Ovary (tissue), 3 donors: ENCODE results near the gene SLC47A2.

Source experiments
- EP300 ChIP-seq: sonication (generic); formaldehyde crosslinking; IDR thresholded peaks from one replicate; pipeline ENCODE4 v1.6.1; 2017; ENCODE audit warnings: antibody characterized with exemption
- POLR2A ChIP-seq: fragments of 450-650 bp; IDR thresholded peaks from one replicate; pipeline ENCODE4 v1.6.1; 2017; ENCODE audit warnings: antibody characterized with exemption, mild to moderate bottlenecking, moderate library complexity
- TF ChIP-seq, protein P1 (sequence below), 3 donors: fragments of 450-650 bp in 2 of 3; fragments of 200-600 bp in 1 of 3; IDR thresholded peaks; one replicate each; pipeline versions ENCODE4 v1.5.1 to v1.8.0; 2016 to 2022; ENCODE audit warnings: antibody characterized with exemption in 3 of 3, mild to moderate bottlenecking in 1 of 3
- donor health status: DM: no; HTN: no; CAD: no.

DNA sequence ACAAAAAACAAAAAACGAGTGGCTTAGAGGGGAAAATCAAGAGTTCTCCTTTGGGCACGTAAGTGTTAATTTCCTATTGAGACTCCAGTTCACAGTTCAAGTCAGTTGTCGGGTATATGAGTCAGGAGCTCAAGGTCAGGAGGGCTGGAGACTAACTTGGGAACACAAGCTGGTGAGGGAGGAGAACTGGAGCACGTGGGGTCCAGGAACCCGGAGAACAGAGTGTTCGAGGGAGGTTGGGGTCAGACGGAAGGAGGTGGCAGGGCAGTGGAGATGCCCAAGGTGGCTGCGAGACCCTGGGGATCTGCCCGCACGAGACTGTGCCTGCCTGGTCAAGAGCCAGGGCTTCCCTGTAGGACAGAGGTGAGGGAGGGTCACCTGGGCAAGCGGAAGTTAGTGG, 19.7 kb upstream of the SLC47A2 start:
- TF ChIP-seq, protein P1, sequence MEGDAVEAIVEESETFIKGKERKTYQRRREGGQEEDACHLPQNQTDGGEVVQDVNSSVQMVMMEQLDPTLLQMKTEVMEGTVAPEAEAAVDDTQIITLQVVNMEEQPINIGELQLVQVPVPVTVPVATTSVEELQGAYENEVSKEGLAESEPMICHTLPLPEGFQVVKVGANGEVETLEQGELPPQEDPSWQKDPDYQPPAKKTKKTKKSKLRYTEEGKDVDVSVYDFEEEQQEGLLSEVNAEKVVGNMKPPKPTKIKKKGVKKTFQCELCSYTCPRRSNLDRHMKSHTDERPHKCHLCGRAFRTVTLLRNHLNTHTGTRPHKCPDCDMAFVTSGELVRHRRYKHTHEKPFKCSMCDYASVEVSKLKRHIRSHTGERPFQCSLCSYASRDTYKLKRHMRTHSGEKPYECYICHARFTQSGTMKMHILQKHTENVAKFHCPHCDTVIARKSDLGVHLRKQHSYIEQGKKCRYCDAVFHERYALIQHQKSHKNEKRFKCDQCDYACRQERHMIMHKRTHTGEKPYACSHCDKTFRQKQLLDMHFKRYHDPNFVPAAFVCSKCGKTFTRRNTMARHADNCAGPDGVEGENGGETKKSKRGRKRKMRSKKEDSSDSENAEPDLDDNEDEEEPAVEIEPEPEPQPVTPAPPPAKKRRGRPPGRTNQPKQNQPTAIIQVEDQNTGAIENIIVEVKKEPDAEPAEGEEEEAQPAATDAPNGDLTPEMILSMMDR (IDR thresholded peaks at IDR 0.05): no peak
- TF ChIP-seq EP300 (no peak), POLR2A (no peak)
